GM23338 (cell line): ENCODE results near the gene KDM5C. TPM values are rescaled to one million over a fixed set of nuclear protein-coding genes. Genes with fewer than 3 reads are reported as not detected.

Experiments used
- ATAC-seq: fragments of 200-7000 bp; cut with Tn5 transposase; 3 replicates; pipeline ENCODE4 v1.9.1; 2020
- DNase-seq: peaks from one replicate; pipeline ENCODE4 v3.0.0-alpha.2; 2015; ENCODE audit warnings: low spot score
- H2AFZ ChIP-seq: fragments of 200-600 bp; sonication (generic); 2 replicates; pipeline ENCODE4 v1.8.0; 2016; ENCODE audit warnings: antibody characterized with exemption, mild to moderate bottlenecking, moderate library complexity
- H3F3A ChIP-seq: fragments of 200-600 bp; sonication (generic); replicated peaks from 2 replicates; pipeline ENCODE4 v1.8.0; 2017; ENCODE audit warnings: antibody characterized with exemption, mixed run types, low read depth
- H3K27ac ChIP-seq: fragments of 200-600 bp; sonication (generic); 2 replicates; pipeline ENCODE4 v1.6.1; 2016; ENCODE audit warnings: low read depth
- H3K27me3 ChIP-seq: fragments of 200-600 bp; sonication (generic); 2 replicates; pipeline ENCODE4 v1.8.0; 2016; ENCODE audit warnings: mild to moderate bottlenecking, mixed run types, moderate library complexity; ENCODE audit not compliant: insufficient read depth
- H3K36me3 ChIP-seq: fragments of 200-600 bp; sonication (generic); 2 replicates; pipeline ENCODE4 v1.8.0; 2016; ENCODE audit warnings: mild to moderate bottlenecking; ENCODE audit not compliant: insufficient read depth
- H3K4me1 ChIP-seq: fragments of 200-600 bp; sonication (generic); 2 replicates; pipeline ENCODE4 v1.8.0; 2016; ENCODE audit warnings: mild to moderate bottlenecking, moderate library complexity; ENCODE audit not compliant: insufficient read depth
- H3K4me2 ChIP-seq: fragments of 200-600 bp; sonication (generic); 2 replicates; pipeline ENCODE4 v1.7.1; 2017; ENCODE audit warnings: mixed run types
- H3K4me3 ChIP-seq: fragments of 200-600 bp; sonication (generic); 2 replicates; pipeline ENCODE4 v1.6.1; 2016; ENCODE audit warnings: mixed run types
- H3K79me2 ChIP-seq: fragments of 200-600 bp; sonication (generic); replicated peaks from 2 replicates; pipeline ENCODE4 v1.8.0; 2017; ENCODE audit warnings: mild to moderate bottlenecking; ENCODE audit not compliant: insufficient read depth
- H3K9me2 ChIP-seq: fragments of 200-600 bp; sonication (generic); 2 replicates; pipeline ENCODE4 v1.8.0; 2017; ENCODE audit not compliant: insufficient read depth
- H4K20me1 ChIP-seq: fragments of 200-600 bp; sonication (generic); replicated peaks from 2 replicates; pipeline ENCODE4 v1.8.0; 2017; ENCODE audit warnings: mild to moderate bottlenecking; ENCODE audit not compliant: insufficient read depth
- H3K27ac Mint-ChIP-seq: 2 replicates; pipeline ENCODE4 v1.8.0; 2020; ENCODE audit warnings: inconsistent platforms, mild to moderate bottlenecking, moderate library complexity, mixed read lengths
- H3K27me3 Mint-ChIP-seq: 3 replicates; pipeline ENCODE4 v1.8.0; 2022; ENCODE audit warnings: low read depth, mild to moderate bottlenecking, moderate library complexity, mixed read lengths, inconsistent platforms; ENCODE audit not compliant: insufficient read depth, poor library complexity
- H3K36me3 Mint-ChIP-seq: 3 replicates; pipeline ENCODE4 v1.8.0; 2021; ENCODE audit warnings: low read depth, mild to moderate bottlenecking, inconsistent platforms, moderate library complexity, mixed read lengths
- H3K4me1 Mint-ChIP-seq: 3 replicates; pipeline ENCODE4 v1.8.0; 2020; ENCODE audit warnings: mild to moderate bottlenecking, inconsistent platforms, mixed read lengths
- H3K4me3 Mint-ChIP-seq: 3 replicates; pipeline ENCODE4 v1.8.0; 2021; ENCODE audit warnings: moderate library complexity, mild to moderate bottlenecking, inconsistent platforms, mixed read lengths
- H3K9me3 Mint-ChIP-seq: 3 replicates; pipeline ENCODE4 v1.8.0; 2020; ENCODE audit warnings: moderate library complexity, mild to moderate bottlenecking, inconsistent platforms, mixed read lengths
- CREB1 ChIP-seq: fragments of 250-450 bp; sonication (Bioruptor Pico); IDR thresholded peaks from 2 replicates; pipeline ENCODE4 v1.5.0; 2020; ENCODE audit warnings: low read depth, mild to moderate bottlenecking, moderate library complexity
- CTCF ChIP-seq, 2 experiments: fragments of 200-600 bp in 1 of 2; sonication (generic) in 1 of 2; conservative IDR thresholded peaks; 2 replicates each; pipeline versions ENCODE4 v1.5.1 to v1.6.1; 2016 to 2017; ENCODE audit warnings: antibody characterized with exemption in 2 of 2, low read depth in 2 of 2, mild to moderate bottlenecking in 2 of 2, moderate library complexity in 1 of 2
- EZH2 ChIP-seq: fragments of 200-600 bp; sonication (generic); IDR thresholded peaks from one replicate; pipeline ENCODE4 v1.8.0; 2017; ENCODE audit warnings: antibody characterized with exemption, mild to moderate bottlenecking, low read depth; ENCODE audit not compliant: unreplicated experiment
- EZH2phosphoT487 ChIP-seq: fragments of 200-600 bp; sonication (generic); IDR thresholded peaks from one replicate; pipeline ENCODE4 v1.8.1; 2018; ENCODE audit warnings: antibody characterized with exemption; ENCODE audit not compliant: unreplicated experiment
- JUNB ChIP-seq: IDR thresholded peaks from one replicate; pipeline ENCODE4 v1.6.1; 2016; ENCODE audit warnings: antibody characterized with exemption; ENCODE audit not compliant: unreplicated experiment
- NANOG ChIP-seq: IDR thresholded peaks from 2 replicates; pipeline ENCODE4 v1.6.1; 2016; ENCODE audit warnings: antibody characterized with exemption, borderline replicate concordance
- POLR2AphosphoS5 ChIP-seq: IDR thresholded peaks from 2 replicates; pipeline ENCODE4 v1.6.1; 2016; ENCODE audit warnings: antibody characterized with exemption, low read depth
- REST ChIP-seq: IDR thresholded peaks from one replicate; pipeline ENCODE4 v1.6.1; 2018; ENCODE audit warnings: antibody characterized with exemption; ENCODE audit not compliant: unreplicated experiment
- STAT1 ChIP-seq: IDR thresholded peaks from one replicate; pipeline ENCODE4 v1.6.1; 2016; ENCODE audit warnings: antibody characterized with exemption; ENCODE audit not compliant: unreplicated experiment
- ZNF114 ChIP-seq: fragments of 250-450 bp; sonication (Bioruptor Pico); IDR thresholded peaks from 2 replicates; pipeline ENCODE4 v1.5.0; 2020; ENCODE audit warnings: mild to moderate bottlenecking, moderate library complexity
- ZNF331 ChIP-seq: fragments of 250-450 bp; sonication (Bioruptor Pico); IDR thresholded peaks from 2 replicates; pipeline ENCODE4 v1.5.0; 2020; ENCODE audit warnings: low read depth, mild to moderate bottlenecking, moderate library complexity
- ZNF462 ChIP-seq: fragments of 250-450 bp; sonication (Bioruptor Pico); IDR thresholded peaks from 2 replicates; pipeline ENCODE4 v1.5.0; 2020; ENCODE audit warnings: mild to moderate bottlenecking, moderate library complexity
- polyA plus RNA-seq: library from polyadenylated mRNA; unstranded; fragments of >200 nt; fragmentation: Nextera tagmentation; extraction: Ambion mirVana; gene quantifications from 2 replicates; pipeline ENCODE4 v1.2.1, GENCODE V29; 2016
- total RNA-seq: library from RNA; depleted of rRNA; stranded (reverse); fragments of >200 nt; shearing (Covaris generic); gene quantifications from 2 replicates; pipeline ENCODE4 v1.2.3, GENCODE V29; 2014
- TF ChIP-seq, protein P1 (sequence below): IDR thresholded peaks from 2 replicates; pipeline ENCODE4 v1.6.1; 2016; ENCODE audit warnings: antibody characterized with exemption

The KDM5C gene
- total and polyA plus RNA-seq, 2 experiments from 2014 or later, result 20.3 to 173 TPM

DNA sequence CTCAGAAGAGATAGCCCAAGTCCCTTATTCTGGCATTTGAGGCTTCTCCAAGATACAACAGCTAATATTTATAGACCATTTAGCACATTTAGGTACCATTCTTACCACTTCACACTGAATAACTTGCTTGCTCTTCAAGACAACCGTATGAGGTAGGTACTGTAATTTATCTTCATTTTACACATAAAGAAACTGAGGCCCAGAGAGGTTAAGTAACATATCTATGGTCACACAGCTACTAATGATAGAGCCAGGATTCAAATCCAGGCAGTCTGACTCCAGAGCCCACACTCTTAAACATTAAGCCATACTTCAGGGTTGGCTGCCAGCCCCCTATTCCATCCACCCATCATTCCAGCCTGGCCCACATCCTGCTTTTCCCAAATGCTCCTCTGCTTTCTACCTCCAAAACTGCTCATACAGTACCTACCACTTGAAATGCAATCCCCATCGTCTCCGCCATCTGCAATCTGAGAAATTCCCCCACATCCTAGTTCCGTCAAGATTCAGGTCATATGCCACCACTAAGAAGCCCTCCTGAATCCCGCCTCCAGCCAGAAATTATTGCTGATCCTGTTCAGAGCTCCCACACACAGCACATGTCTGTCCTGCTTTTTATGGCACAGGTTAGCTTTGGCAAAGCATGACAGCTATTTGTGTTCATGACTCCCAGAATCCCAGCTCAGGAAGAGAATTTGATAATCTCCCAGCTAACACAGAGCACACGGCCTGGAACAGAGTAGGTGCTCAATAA is 32.8 kb upstream of the KDM5C start:
- peaks cover 14% of the 10 kb centered on the region for H3K36me3 Mint-ChIP-seq
- H4K20me1 ChIP-seq, result no peaks in the 10 kb centered on the region
- no peak overlapping the region for H3K4me3 ChIP-seq
- no peaks in the 10 kb centered on the region for H3K27me3 ChIP-seq
- ATAC-seq, result no peak
- H3K27ac ChIP-seq, result no peak overlapping the region
- no peak overlapping the region for H3K27ac Mint-ChIP-seq
- H3K79me2 ChIP-seq, result no peaks in the 10 kb centered on the region
- H3K4me2 ChIP-seq, result no peak overlapping the region
- H3K4me1 Mint-ChIP-seq, result peaks cover 12% of the 10 kb centered on the region
- peaks cover 5% of the 10 kb centered on the region for H3K9me3 Mint-ChIP-seq
- H3F3A ChIP-seq, result no peaks in the 10 kb centered on the region
- H3K27me3 Mint-ChIP-seq, result peaks cover 9% of the 10 kb centered on the region
- TF ChIP-seq ZNF462 (CRISPR knock-in tag) (no peak), REST (no peak), POLR2AphosphoS5 (no peak), EZH2phosphoT487 (no peak), CTCF (conservative IDR thresholded peaks at IDR 0.05; ENCODE audit: low read depth in 2 of 2) (no peak), CREB1 (no peak), STAT1 (no peak), ZNF114 (CRISPR knock-in tag) (no peak), NANOG (no peak), EZH2 (no peak), JUNB (no peak), ZNF331 (CRISPR knock-in tag) (no peak)
- TF ChIP-seq, protein P1, sequence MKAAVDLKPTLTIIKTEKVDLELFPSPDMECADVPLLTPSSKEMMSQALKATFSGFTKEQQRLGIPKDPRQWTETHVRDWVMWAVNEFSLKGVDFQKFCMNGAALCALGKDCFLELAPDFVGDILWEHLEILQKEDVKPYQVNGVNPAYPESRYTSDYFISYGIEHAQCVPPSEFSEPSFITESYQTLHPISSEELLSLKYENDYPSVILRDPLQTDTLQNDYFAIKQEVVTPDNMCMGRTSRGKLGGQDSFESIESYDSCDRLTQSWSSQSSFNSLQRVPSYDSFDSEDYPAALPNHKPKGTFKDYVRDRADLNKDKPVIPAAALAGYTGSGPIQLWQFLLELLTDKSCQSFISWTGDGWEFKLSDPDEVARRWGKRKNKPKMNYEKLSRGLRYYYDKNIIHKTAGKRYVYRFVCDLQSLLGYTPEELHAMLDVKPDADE, result no peak
- no peak overlapping the region for H2AFZ ChIP-seq
- H3K36me3 ChIP-seq, result no peaks in the 10 kb centered on the region
- H3K4me3 Mint-ChIP-seq, result peak overlapping the region; percentile 22; the same call in 2 of the 3 replicates
- H3K4me1 ChIP-seq, result no peaks in the 10 kb centered on the region
- DNase-seq, result no peak
- H3K9me2 ChIP-seq, result no peaks in the 10 kb centered on the region
